ENCODE data around the gene HS6ST2.

The HS6ST2 gene

GRCh38 chrX:132776486-132777210, 181.8 kb downstream of the HS6ST2 start (continued):
- TF ChIP-seq GFI1B (tag by site-specific recombination; IDR thresholded peaks at IDR 0.05) (no peak), ZNF501 (tag by site-specific recombination; IDR thresholded peaks at IDR 0.05) (no peak), ZNF274 (IDR thresholded peaks at IDR 0.05; ENCODE audit: low read length) (no peak), ZNF274 (tag by site-specific recombination; IDR thresholded peaks at IDR 0.05; ENCODE audit: borderline replicate concordance) (no peak), ZNF2 (tag by site-specific recombination; IDR thresholded peaks at IDR 0.05) (no peak)

GRCh38 chrX:132775263-132775823, 183.1 kb downstream of the HS6ST2 start:
- CTCF ChIA-PET, result no interaction called here
- Histone ChIP-seq H3K4me3 (ENCODE audit: low read depth, low read length) (no peak overlapping the region), H3K36me3 (ENCODE audit: control insufficient read depth in 2 of 2, insufficient read depth in 1 of 2, low read length in 2 of 2) (no peaks in the 10 kb centered on the region), H3K4me1 (ENCODE audit: control insufficient read depth, insufficient read depth, low read length) (no peaks in the 10 kb centered on the region), H3K27ac (ENCODE audit: extremely low read depth, low read depth, low read length) (no peak overlapping the region), H3K9me3 (ENCODE audit: control insufficient read depth, insufficient read depth, low read depth, low read length) (no peaks in the 10 kb centered on the region)
- POLR2A ChIA-PET, result no interaction called here
- TF ChIP-seq ZNF2 (tag by site-specific recombination; IDR thresholded peaks at IDR 0.05) (no peak), ZBTB1 (tag by site-specific recombination; IDR thresholded peaks at IDR 0.05) (no peak), HIC1 (tag by site-specific recombination; IDR thresholded peaks at IDR 0.05) (no peak), BCL11B (tag by site-specific recombination; IDR thresholded peaks at IDR 0.05; ENCODE audit: low read depth) (no peak), KLF8 (tag by site-specific recombination; IDR thresholded peaks at IDR 0.05) (no peak), PRDM10 (tag by site-specific recombination; IDR thresholded peaks at IDR 0.05) (no peak), KLF10 (tag by site-specific recombination; IDR thresholded peaks at IDR 0.05) (no peak), ZNF16 (tag by site-specific recombination; IDR thresholded peaks at IDR 0.05; ENCODE audit: low read depth) (no peak), ZNF660 (tag by site-specific recombination; IDR thresholded peaks at IDR 0.05) (no peak), HOXD13 (CRISPR knock-in tag; IDR thresholded peaks at IDR 0.05; ENCODE audit: borderline replicate concordance) (no peak), ZBTB10 (tag by site-specific recombination; IDR thresholded peaks at IDR 0.05) (no peak), ZNF585B (tag by site-specific recombination; IDR thresholded peaks at IDR 0.05) (no peak), ZNF654 (tag by site-specific recombination; IDR thresholded peaks at IDR 0.05; ENCODE audit: low read depth) (no peak), GFI1B (tag by site-specific recombination; IDR thresholded peaks at IDR 0.05) (no peak), ZNF121 (tag by site-specific recombination; IDR thresholded peaks at IDR 0.05) (no peak)
